Measurements from ENCODE around the gene IGSF5. TPM values are rescaled to one million over a fixed set of nuclear protein-coding genes. Genes with fewer than 3 reads are reported as not detected.

IGSF5 gene
- total RNA-seq, 2 experiments from 2014 or later = not detected

DNA sequence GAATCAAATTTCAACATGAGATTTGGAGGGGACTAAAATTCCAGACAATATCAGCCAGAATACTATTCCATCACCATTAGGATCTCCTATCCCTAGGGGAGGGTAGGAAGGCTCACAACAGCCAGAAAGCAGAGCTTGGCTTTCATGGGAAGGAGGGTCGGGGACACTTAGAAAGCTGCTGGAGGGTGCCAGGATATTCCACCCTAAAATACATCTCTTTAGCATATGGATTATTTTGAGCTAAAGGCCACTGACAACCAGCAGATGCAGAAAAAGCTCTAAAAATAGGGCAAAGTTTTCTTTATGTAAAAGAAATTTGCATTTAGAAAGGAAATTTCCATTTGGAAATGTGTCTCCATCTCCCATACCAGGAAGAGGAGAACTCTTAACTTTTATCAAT is 68.0 kb downstream of the IGSF5 start:
- POLR2A ChIA-PET = no interaction called here
- no peaks in the 10 kb centered on the region for H3K9me3 ChIP-seq (ENCODE audit: low read length)
- H3K4me3 ChIP-seq (ENCODE audit: low read depth, low read length, poor library complexity, severe bottlenecking) = no peak overlapping the region
- H3K79me2 ChIP-seq (ENCODE audit: insufficient read depth, low read depth, low read length) = no peaks in the 10 kb centered on the region
- no peak overlapping the region for H3K27ac ChIP-seq (ENCODE audit: low read depth, low read length, poor library complexity, severe bottlenecking)
- H3K4me1 ChIP-seq (ENCODE audit: insufficient read depth, low read length, poor library complexity, severe bottlenecking) = no peaks in the 10 kb centered on the region
- H3K4me2 ChIP-seq (ENCODE audit: low read length) = no peak overlapping the region
- no peak overlapping the region for H2AFZ ChIP-seq (ENCODE audit: low read length)
- intact Hi-C loops (cut with micrococcal nuclease; ENCODE audit: unreplicated experiment) = no loop called here
- no peaks in the 10 kb centered on the region for H3K9me2 ChIP-seq (ENCODE audit: insufficient read depth, low read length)
- H3K36me3 ChIP-seq (ENCODE audit: insufficient read depth, low read length) = no peaks in the 10 kb centered on the region
- no peak for DNase-seq (ENCODE audit: low spot score)
- TF ChIP-seq, protein P1, sequence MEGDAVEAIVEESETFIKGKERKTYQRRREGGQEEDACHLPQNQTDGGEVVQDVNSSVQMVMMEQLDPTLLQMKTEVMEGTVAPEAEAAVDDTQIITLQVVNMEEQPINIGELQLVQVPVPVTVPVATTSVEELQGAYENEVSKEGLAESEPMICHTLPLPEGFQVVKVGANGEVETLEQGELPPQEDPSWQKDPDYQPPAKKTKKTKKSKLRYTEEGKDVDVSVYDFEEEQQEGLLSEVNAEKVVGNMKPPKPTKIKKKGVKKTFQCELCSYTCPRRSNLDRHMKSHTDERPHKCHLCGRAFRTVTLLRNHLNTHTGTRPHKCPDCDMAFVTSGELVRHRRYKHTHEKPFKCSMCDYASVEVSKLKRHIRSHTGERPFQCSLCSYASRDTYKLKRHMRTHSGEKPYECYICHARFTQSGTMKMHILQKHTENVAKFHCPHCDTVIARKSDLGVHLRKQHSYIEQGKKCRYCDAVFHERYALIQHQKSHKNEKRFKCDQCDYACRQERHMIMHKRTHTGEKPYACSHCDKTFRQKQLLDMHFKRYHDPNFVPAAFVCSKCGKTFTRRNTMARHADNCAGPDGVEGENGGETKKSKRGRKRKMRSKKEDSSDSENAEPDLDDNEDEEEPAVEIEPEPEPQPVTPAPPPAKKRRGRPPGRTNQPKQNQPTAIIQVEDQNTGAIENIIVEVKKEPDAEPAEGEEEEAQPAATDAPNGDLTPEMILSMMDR (conservative IDR thresholded peaks at IDR 0.05; ENCODE audit: low read length) = no peak
- H4K20me1 ChIP-seq (ENCODE audit: insufficient read depth, low read length) = no peaks in the 10 kb centered on the region
- BruUV-seq (replicated peaks) = no TSS peak
- CTCF ChIA-PET (ENCODE audit: unreplicated experiment) = no interaction called here

DNA sequence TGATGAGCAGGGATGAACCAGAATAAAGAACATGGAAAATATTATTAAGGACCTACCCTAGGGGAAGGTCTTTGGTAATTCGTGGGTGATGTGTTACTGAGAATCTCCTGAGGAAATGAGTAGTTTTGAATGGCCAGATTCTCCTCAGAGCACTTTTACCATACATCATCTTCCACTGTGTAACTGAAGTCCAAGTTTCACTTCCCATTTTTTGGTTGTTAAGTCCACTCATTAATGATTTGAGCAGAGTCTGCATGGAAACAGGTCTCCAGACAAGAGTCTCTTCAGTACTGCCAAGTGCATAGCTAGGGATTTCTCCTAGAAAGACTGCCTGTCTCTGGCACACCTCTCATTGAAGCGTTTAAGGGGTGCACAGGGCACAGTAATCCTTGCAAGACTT is 73.6 kb downstream of the IGSF5 start:
- H3K4me3 ChIP-seq (ENCODE audit: low read depth, low read length, poor library complexity, severe bottlenecking) = no peak overlapping the region
- intact Hi-C loops (cut with micrococcal nuclease; ENCODE audit: unreplicated experiment) = no loop called here
- H3K4me1 ChIP-seq (ENCODE audit: insufficient read depth, low read length, poor library complexity, severe bottlenecking) = no peaks in the 10 kb centered on the region
- peak; percentile 10 for DNase-seq (ENCODE audit: low spot score)
- no peak overlapping the region for H3K4me2 ChIP-seq (ENCODE audit: low read length)
- no TSS peak for BruUV-seq (replicated peaks)
- H3K79me2 ChIP-seq (ENCODE audit: insufficient read depth, low read depth, low read length) = no peaks in the 10 kb centered on the region
- H4K20me1 ChIP-seq (ENCODE audit: insufficient read depth, low read length) = no peaks in the 10 kb centered on the region
- CTCF ChIA-PET (ENCODE audit: unreplicated experiment) = no interaction called here
- no peak overlapping the region for H2AFZ ChIP-seq (ENCODE audit: low read length)
- no peaks in the 10 kb centered on the region for H3K9me2 ChIP-seq (ENCODE audit: insufficient read depth, low read length)
- no peaks in the 10 kb centered on the region for H3K9me3 ChIP-seq (ENCODE audit: low read length)
- H3K27ac ChIP-seq (ENCODE audit: low read depth, low read length, poor library complexity, severe bottlenecking) = no peak overlapping the region
- TF ChIP-seq, protein P1 (conservative IDR thresholded peaks at IDR 0.05; ENCODE audit: low read length) = no peak
- no peak for TF ChIP-seq EZH2phosphoT487 (IDR thresholded peaks at IDR 0.05; ENCODE audit: borderline replicate concordance, low read depth, low read length)
- no peaks in the 10 kb centered on the region for H3K36me3 ChIP-seq (ENCODE audit: insufficient read depth, low read length)
- POLR2A ChIA-PET = no interaction called here

DNA sequence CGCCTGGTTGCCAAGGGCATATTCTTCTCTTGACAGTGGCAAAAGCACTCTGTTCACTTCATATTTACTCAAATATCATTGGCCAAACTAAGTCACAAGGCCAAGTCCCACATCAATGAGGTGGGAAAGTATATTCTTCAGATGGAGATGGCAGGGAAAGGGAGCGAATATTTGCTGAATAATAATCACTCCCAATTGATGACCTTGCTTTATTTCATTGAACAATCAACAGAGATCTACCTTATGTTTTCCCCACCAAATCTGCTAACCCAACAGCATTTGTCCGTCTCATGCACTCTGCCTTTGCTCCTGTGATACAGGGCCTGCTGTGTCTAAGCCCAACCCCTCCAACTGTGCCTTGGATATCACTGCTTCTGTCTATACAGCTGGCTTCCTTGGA is 77.1 kb downstream of the IGSF5 start:
- POLR2A ChIA-PET = no interaction called here
- no TSS peak for BruUV-seq (replicated peaks)

More for the DNA sequence above, 77.1 kb downstream of the IGSF5 start:
- H3K4me2 ChIP-seq (ENCODE audit: low read length) = no peak overlapping the region
- no peaks in the 10 kb centered on the region for H3K4me1 ChIP-seq (ENCODE audit: insufficient read depth, low read length, poor library complexity, severe bottlenecking)
- H3K79me2 ChIP-seq (ENCODE audit: insufficient read depth, low read depth, low read length) = no peaks in the 10 kb centered on the region
- CTCF ChIA-PET (ENCODE audit: unreplicated experiment) = no interaction called here
- no peaks in the 10 kb centered on the region for H3K9me3 ChIP-seq (ENCODE audit: low read length)
- no peak for DNase-seq (ENCODE audit: low spot score)
- H3K9me2 ChIP-seq (ENCODE audit: insufficient read depth, low read length) = no peaks in the 10 kb centered on the region
- H2AFZ ChIP-seq (ENCODE audit: low read length) = no peak overlapping the region
- no peak overlapping the region for H3K4me3 ChIP-seq (ENCODE audit: low read depth, low read length, poor library complexity, severe bottlenecking)
- intact Hi-C loops (cut with micrococcal nuclease; ENCODE audit: unreplicated experiment) = no loop called here
- no peaks in the 10 kb centered on the region for H4K20me1 ChIP-seq (ENCODE audit: insufficient read depth, low read length)
- H3K36me3 ChIP-seq (ENCODE audit: insufficient read depth, low read length) = no peaks in the 10 kb centered on the region
- no peak overlapping the region for H3K27ac ChIP-seq (ENCODE audit: low read depth, low read length, poor library complexity, severe bottlenecking)
- TF ChIP-seq EZH2phosphoT487 (IDR thresholded peaks at IDR 0.05; ENCODE audit: borderline replicate concordance, low read depth, low read length) = no peak
- TF ChIP-seq, protein P1 (conservative IDR thresholded peaks at IDR 0.05; ENCODE audit: low read length) = no peak
